Fibroblast of lung (primary cell): ENCODE measurements around the gene METRNL.

Experiments
- EZH2 ChIP-seq: IDR thresholded peaks from 2 replicates; pipeline ENCODE4 v1.5.1; 2012; ENCODE audit warnings: low read length, control low read depth, mild to moderate bottlenecking; ENCODE audit errors: missing control alignments
- TF ChIP-seq, protein P1 (sequence below), 2 donors: IDR thresholded peaks in 1 of 2; conservative IDR thresholded peaks in 1 of 2; 1 replicate in 1 of 2; 2 replicates in 1 of 2; pipeline ENCODE4 v1.5.1; 2011 to 2012; ENCODE audit warnings: low read length in 2 of 2, control low read depth in 1 of 2, inconsistent platforms in 1 of 2, low read depth in 1 of 2, mild to moderate bottlenecking in 1 of 2

DNA sequence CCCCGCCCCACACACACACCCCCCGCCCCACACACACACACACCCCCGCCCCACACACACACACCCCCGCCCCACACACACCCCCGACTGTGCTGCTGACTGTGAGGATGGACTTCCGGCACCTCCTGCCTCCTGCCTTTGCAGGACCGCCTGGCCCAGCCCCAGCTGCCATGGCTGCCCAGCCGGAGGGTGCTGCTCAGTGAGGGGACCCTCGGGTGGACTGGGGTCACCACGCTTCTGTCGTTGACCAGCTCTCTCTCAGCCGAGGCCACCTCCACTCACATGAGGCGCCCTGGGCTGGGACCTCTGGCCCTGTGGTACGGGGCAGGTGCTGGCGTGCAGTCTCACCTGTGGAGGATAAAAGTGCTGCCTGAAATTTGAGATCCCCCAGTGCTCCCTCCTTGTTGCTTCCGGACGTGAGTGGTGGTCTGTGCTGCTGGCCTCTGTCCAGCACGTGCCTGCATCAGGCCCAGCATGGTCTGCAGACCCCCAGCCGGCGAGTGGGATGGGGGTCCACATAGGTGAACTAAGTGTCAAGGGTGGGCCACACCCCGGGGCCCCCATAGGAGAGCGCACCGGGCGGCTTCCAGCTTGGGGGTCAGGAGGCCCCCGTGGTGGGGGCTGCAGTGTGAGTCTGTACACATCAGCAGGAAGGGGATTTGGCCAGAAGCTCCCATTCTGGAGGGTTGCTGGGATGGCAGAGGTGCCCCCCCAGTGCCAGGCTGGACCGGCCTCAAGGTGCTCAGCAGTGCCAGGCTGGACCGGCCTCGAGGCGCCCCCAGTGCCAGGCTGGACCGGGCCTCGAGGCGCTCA lies 11.2 kb downstream of the METRNL start:
- TF ChIP-seq, protein P1, sequence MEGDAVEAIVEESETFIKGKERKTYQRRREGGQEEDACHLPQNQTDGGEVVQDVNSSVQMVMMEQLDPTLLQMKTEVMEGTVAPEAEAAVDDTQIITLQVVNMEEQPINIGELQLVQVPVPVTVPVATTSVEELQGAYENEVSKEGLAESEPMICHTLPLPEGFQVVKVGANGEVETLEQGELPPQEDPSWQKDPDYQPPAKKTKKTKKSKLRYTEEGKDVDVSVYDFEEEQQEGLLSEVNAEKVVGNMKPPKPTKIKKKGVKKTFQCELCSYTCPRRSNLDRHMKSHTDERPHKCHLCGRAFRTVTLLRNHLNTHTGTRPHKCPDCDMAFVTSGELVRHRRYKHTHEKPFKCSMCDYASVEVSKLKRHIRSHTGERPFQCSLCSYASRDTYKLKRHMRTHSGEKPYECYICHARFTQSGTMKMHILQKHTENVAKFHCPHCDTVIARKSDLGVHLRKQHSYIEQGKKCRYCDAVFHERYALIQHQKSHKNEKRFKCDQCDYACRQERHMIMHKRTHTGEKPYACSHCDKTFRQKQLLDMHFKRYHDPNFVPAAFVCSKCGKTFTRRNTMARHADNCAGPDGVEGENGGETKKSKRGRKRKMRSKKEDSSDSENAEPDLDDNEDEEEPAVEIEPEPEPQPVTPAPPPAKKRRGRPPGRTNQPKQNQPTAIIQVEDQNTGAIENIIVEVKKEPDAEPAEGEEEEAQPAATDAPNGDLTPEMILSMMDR (conservative IDR thresholded peaks at IDR 0.05 in 1 of 2, IDR thresholded peaks at IDR 0.05 in 1 of 2; ENCODE audit: low read depth in 1 of 2, low read length in 2 of 2) = no peak
- TF ChIP-seq EZH2 = no peak
